Mesothelial cell of epicardium (in vitro differentiated cells): Measurements from ENCODE around the gene RNF34. TPM values are rescaled to one million over a fixed set of nuclear protein-coding genes. Genes with fewer than 3 reads are reported as not detected.

Experiments used
- DNase-seq, 2 experiments: peaks; one replicate each; pipeline ENCODE4 v3.0.0; 2021; ENCODE audit warnings: low spot score in 2 of 2; ENCODE audit not compliant: unreplicated experiment in 2 of 2
- H3K27ac Mint-ChIP-seq: 2 replicates; pipeline ENCODE4 v1.8.0; 2021; ENCODE audit warnings: mixed read lengths
- H3K27me3 Mint-ChIP-seq: 2 replicates; pipeline ENCODE4 v1.8.0; 2021; ENCODE audit warnings: low read depth, mixed read lengths
- H3K36me3 Mint-ChIP-seq: 2 replicates; pipeline ENCODE4 v1.8.0; 2021; ENCODE audit warnings: mixed read lengths
- H3K4me1 Mint-ChIP-seq: 2 replicates; pipeline ENCODE4 v1.8.0; 2021; ENCODE audit warnings: mixed read lengths
- H3K4me3 Mint-ChIP-seq: 2 replicates; pipeline ENCODE4 v1.8.0; 2021; ENCODE audit warnings: mild to moderate bottlenecking, moderate library complexity, mixed read lengths
- H3K9me3 Mint-ChIP-seq: 2 replicates; pipeline ENCODE4 v1.8.0; 2021; ENCODE audit warnings: mixed read lengths
- CTCF ChIP-seq: fragments of 200-600 bp; sonication (generic); IDR thresholded peaks from one replicate; pipeline ENCODE4 v1.5.0; 2021; ENCODE audit warnings: antibody characterized with exemption; ENCODE audit not compliant: unreplicated experiment
- total RNA-seq: library from RNA; stranded (reverse); gene quantifications from 3 replicates; pipeline ENCODE4 v1.2.1, GENCODE V29; 2021

RNF34 gene
- total RNA-seq, 1 donor from 2014 or later, result 41.0 TPM

DNA sequence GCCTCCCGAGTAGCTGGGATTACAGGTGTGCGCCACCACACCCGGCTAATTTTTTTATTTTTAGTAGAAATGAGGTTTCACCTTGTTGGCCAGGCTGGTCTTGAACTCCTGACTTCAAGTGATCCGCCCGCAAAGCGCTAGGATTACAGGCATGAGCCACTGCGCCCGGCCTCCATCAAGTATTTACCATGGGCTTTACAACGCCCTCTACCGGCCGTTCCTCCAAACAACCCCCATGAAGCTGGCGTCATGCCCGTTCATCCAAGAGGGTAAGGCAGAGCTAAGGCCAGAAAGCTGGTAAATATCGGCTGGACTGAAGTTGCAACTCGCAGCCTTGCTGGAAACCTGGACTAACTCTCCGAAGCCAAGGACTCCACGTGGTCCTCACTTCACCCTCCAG lies 41.6 kb downstream of the RNF34 start:
- no peak for TF ChIP-seq CTCF
- peaks cover 11% of the 10 kb centered on the region for H3K9me3 Mint-ChIP-seq
- peaks cover 37% of the 10 kb centered on the region for H3K36me3 Mint-ChIP-seq
- H3K27ac Mint-ChIP-seq, result no peak overlapping the region
- H3K27me3 Mint-ChIP-seq, result no peaks in the 10 kb centered on the region
- H3K4me1 Mint-ChIP-seq, result peaks cover 2% of the 10 kb centered on the region
- no peak for DNase-seq
- no peak overlapping the region for H3K4me3 Mint-ChIP-seq

GRCh38 chr12:121442028-121442948 lies 42.4 kb downstream of the RNF34 start:
- H3K27ac Mint-ChIP-seq, result no peak overlapping the region
- TF ChIP-seq CTCF, result no peak
- no peak for DNase-seq
- H3K9me3 Mint-ChIP-seq, result peaks cover 4% of the 10 kb centered on the region
- H3K4me3 Mint-ChIP-seq, result no peak overlapping the region
- H3K27me3 Mint-ChIP-seq, result no peaks in the 10 kb centered on the region
- H3K4me1 Mint-ChIP-seq, result peaks cover 2% of the 10 kb centered on the region
- H3K36me3 Mint-ChIP-seq, result peaks cover 32% of the 10 kb centered on the region

DNA sequence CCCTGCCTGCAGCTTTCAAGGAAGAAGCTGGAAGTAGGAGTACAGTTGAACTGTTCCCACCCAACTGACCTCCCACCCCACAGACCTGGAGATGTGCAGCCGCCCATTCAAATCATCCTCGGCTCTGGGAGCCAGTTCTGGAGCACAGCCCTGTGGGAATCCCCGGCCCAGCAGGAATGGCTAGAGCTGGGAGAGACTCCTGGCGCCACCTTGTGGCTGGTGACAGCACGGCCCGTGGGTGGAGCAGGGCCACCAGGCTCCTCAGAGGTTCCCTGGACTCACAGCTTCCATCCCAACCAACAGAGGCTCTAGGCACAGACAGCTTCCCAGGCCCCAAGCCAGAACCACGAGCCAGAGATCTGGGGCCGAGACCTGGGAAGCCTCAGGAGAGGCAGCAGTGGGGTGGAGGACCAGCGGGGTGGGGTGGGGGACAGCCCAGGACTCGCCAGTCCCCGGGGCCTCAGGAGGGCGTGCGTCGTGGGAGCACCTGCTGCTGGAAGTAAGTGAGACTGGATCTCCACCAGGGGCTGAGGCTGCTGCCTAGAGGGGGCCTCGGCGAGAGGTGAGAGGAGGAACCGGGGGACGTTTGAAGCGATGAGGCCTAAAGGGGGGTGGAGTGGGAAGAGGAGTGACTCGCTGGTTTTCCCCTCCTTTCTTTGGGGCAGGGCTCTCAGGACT lies 43.4 kb downstream of the RNF34 start:
- DNase-seq, result peak; percentile 73 to 90
- peaks cover 2% of the 10 kb centered on the region for H3K4me1 Mint-ChIP-seq
- peak; percentile 80 for TF ChIP-seq CTCF
- H3K36me3 Mint-ChIP-seq, result peaks cover 22% of the 10 kb centered on the region
- H3K9me3 Mint-ChIP-seq, result no peaks in the 10 kb centered on the region
- H3K4me3 Mint-ChIP-seq, result no peak overlapping the region
- H3K27me3 Mint-ChIP-seq, result no peaks in the 10 kb centered on the region
- H3K27ac Mint-ChIP-seq, result peak overlapping the region; percentile 80

DNA sequence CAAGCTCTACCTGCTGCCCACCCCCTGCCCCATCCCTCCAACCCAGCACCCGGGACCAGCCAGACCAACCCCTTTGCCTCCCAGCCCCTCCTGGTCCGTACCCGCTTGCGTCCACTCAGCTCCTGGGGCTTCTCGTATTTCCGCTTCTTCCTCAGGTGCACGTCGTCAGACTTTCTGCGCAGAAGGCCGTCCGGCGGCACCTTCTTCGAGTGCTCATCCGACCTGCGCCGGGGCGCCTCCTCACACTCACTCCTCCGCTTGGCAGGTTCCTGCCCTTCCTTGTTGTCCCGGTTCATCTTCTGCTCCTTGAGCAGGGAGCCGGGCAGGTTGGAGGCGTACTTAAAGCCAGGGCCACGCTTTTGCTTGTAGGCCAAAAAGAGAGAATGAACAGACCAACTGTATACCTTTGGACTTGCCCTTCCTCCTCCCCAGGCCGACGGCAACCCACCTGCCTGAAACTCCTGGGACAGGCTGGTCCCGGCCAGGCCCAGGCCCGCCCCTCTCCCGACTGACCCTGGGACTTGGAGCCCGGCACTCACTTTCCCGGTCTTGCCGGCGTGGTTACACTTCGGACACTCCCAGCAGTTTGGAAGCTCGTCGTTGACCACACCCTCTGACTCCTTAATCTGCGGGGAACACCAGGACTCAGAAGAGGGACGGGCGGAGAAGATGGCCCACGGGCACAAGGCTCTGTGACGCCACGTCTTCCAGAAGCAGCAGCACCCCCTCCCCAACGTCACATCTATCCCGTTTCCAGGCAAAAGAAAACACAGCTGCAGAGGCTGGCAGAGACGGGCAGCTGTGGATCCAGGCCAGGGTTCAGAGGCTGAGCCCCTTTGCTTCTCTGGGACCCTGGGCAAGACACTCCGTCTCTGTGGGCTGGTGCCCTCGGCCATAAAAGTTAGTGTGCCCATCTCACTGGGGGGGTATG lies 44.3 kb downstream of the RNF34 start:
- peaks cover 19% of the 10 kb centered on the region for H3K36me3 Mint-ChIP-seq
- no peaks in the 10 kb centered on the region for H3K9me3 Mint-ChIP-seq
- H3K4me3 Mint-ChIP-seq, result no peak overlapping the region
- no peak for TF ChIP-seq CTCF
- no peak overlapping the region for H3K27ac Mint-ChIP-seq
- H3K27me3 Mint-ChIP-seq, result no peaks in the 10 kb centered on the region
- no peak for DNase-seq
- peaks cover 2% of the 10 kb centered on the region for H3K4me1 Mint-ChIP-seq

DNA sequence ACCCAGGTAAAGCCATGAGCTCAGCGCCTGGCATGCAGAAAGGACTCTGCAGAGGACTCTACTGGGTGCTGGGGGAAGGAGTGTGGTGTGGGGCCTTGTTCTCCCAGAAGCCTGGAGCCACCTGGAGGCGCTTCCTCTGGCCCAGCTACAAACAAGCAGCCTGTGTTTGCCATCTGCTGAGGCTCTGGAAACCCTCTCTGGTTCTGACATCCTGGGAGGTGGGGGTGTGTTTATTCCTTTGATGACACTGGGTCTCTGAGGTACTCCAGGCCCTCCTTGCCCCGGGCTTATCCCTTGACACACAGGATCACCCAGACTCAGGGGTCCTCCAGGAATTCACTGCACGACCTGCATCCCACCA lies 44.9 kb downstream of the RNF34 start:
- Mint-ChIP-seq H3K27ac (no peak overlapping the region), H3K36me3 (peaks cover 17% of the 10 kb centered on the region), H3K27me3 (no peaks in the 10 kb centered on the region), H3K4me3 (no peak overlapping the region), H3K9me3 (no peaks in the 10 kb centered on the region), H3K4me1 (peaks cover 2% of the 10 kb centered on the region)
- no peak for DNase-seq
- TF ChIP-seq CTCF, result no peak
